OCI-LY1 (cell line): ENCODE data around the gene TNS3.

ENCODE experiments used
- EZH2 ChIP-seq: fragments of 200-600 bp; sonication (generic), shearing (Covaris generic); IDR thresholded peaks from 2 replicates; pipeline ENCODE4 v1.8.0; 2017; ENCODE audit warnings: borderline replicate concordance, mixed run types, mild to moderate bottlenecking, antibody characterized with exemption, low read length, moderate library complexity, mixed read lengths
- TF ChIP-seq, protein P1 (sequence below): fragments of 200-600 bp; sonication (generic), shearing (Covaris generic); IDR thresholded peaks from 2 replicates; pipeline ENCODE4 v1.5.1; 2017; ENCODE audit warnings: mild to moderate bottlenecking, antibody characterized with exemption, low read length, moderate library complexity, mixed read lengths

DNA sequence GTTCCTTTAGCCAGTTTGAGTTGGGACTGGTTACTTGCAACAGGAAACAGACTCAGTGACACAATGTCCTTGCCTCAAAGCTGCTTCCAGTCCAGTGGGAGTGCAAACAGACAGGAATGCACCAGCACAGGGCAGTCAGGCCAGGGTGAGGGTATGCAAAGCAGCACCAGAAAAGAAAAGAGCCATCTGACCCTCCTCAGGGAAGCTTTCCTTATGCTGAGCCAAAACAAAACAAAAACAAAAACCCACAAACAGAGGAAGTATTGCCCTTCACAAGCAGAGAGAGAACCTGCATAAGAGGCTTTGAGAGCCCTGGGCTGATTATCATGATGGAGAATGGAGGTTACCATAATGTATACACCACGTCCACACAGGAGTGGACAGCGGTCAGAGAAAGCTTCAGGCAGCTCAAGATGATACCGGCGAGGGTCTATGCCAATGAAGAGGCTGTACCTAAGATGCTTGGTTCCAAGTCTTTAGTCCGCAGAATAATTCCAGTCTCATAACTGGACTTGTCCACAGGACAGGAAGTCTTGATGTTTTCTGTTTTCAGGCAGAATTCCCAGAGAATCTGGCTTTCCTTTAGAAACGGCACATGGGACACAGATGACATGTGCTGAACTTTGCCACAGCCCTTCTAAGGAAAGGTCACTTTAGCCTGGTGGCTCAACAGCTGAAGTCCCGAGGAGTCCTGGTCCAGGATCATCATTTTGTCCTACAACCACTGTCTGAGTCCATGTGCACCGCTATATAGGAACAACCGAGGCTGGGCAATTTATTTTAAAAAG, 263.3 kb downstream of the TNS3 start:
- no peak for TF ChIP-seq EZH2
- TF ChIP-seq, protein P1, sequence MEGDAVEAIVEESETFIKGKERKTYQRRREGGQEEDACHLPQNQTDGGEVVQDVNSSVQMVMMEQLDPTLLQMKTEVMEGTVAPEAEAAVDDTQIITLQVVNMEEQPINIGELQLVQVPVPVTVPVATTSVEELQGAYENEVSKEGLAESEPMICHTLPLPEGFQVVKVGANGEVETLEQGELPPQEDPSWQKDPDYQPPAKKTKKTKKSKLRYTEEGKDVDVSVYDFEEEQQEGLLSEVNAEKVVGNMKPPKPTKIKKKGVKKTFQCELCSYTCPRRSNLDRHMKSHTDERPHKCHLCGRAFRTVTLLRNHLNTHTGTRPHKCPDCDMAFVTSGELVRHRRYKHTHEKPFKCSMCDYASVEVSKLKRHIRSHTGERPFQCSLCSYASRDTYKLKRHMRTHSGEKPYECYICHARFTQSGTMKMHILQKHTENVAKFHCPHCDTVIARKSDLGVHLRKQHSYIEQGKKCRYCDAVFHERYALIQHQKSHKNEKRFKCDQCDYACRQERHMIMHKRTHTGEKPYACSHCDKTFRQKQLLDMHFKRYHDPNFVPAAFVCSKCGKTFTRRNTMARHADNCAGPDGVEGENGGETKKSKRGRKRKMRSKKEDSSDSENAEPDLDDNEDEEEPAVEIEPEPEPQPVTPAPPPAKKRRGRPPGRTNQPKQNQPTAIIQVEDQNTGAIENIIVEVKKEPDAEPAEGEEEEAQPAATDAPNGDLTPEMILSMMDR = no peak
